K562 (cell line): ENCODE measurements around the gene PIM3. TPM values are rescaled to one million over a fixed set of nuclear protein-coding genes. Genes with fewer than 3 reads are reported as not detected.
A peak's percentile ranks its signal among the peaks of the same experiment; 100 is the strongest.

Experiments used
- ATAC-seq: fragments of 200-7000 bp; cut with Tn5 transposase; 3 replicates; pipeline ENCODE4 v1.9.1; 2020; ENCODE audit warnings: moderate library complexity
- BruUV-seq: library from RNA; stranded (reverse); fragments of 400-500 nt; replicated peaks from 2 replicates; lab custom pipeline; 2021; lab: Mats Ljungman, UMichigan
- CTCF ChIA-PET: fragments of 300-600 bp; formaldehyde crosslinking; extraction: SDS; loops from one replicate; lab custom pipeline; 2021; ENCODE audit warnings: low intra/inter-chr PET ratio; lab: Yijun Ruan, JAX
- POLR2A ChIA-PET: fragments of 300-600, 350-650 bp; sonication (Branson Sonifier 250); formaldehyde crosslinking; extraction: SDS; loops from one replicate; lab custom pipeline; 2021; ENCODE audit warnings: antibody characterized with exemption, inconsistent platforms; lab: Yijun Ruan, JAX
- DNase-seq, 4 experiments: peaks; one replicate each; pipeline versions ENCODE4 v3.0.0 to v3.0.0-alpha.2; 2011 to 2018; ENCODE audit warnings: low spot score in 3 of 4, mixed read lengths in 3 of 4; ENCODE audit errors: extremely low read depth in 1 of 4
- FAIRE-seq: peaks from 2 replicates; lab custom pipeline; 2011; peaks lifted over from hg19 to GRCh38; lab: Jason Lieb, UNC
- H2AFZ ChIP-seq: 2 replicates; pipeline ENCODE4 v1.6.0; 2011; ENCODE audit warnings: low read depth, low read length, control low read depth, inconsistent platforms
- H3K27ac ChIP-seq: fragments of 200-600 bp; 3 replicates; pipeline ENCODE4 v1.8.0; 2011; ENCODE audit warnings: low read depth, mild to moderate bottlenecking, control low read depth, inconsistent platforms, low read length, moderate library complexity, mixed read lengths; ENCODE audit errors: extremely low read depth
- H3K27me3 ChIP-seq, 2 experiments: fragments of 300-600 bp in 1 of 2; 2 replicates in 1 of 2; 3 replicates in 1 of 2; pipeline versions ENCODE4 v1.6.0 to v1.8.0; 2011; ENCODE audit warnings: inconsistent platforms in 2 of 2, low read length in 2 of 2, mild to moderate bottlenecking in 1 of 2, mixed read lengths in 1 of 2, moderate library complexity in 1 of 2; ENCODE audit not compliant: control insufficient read depth in 2 of 2, insufficient read depth in 2 of 2
- H3K36me3 ChIP-seq: fragments of 300-600 bp; 3 replicates; pipeline ENCODE4 v1.8.0; 2011; ENCODE audit warnings: mild to moderate bottlenecking, low read length, inconsistent platforms; ENCODE audit not compliant: control insufficient read depth, insufficient read depth
- H3K4me1 ChIP-seq, 2 experiments: fragments of 200-600 bp in 1 of 2; replicated peaks in 1 of 2; 2 replicates in 1 of 2; 3 replicates in 1 of 2; pipeline versions ENCODE4 v1.5.1 to v1.8.0; 2011; ENCODE audit warnings: inconsistent platforms in 2 of 2, low read length in 2 of 2, mild to moderate bottlenecking in 1 of 2, mixed read lengths in 1 of 2, moderate library complexity in 1 of 2; ENCODE audit not compliant: control insufficient read depth in 2 of 2, insufficient read depth in 2 of 2
- H3K4me2 ChIP-seq: 2 replicates; pipeline ENCODE4 v1.6.1; 2011; ENCODE audit warnings: low read length, control low read depth, inconsistent platforms, mixed read lengths; ENCODE audit not compliant: insufficient read depth
- H3K4me3 ChIP-seq: fragments of 200-600 bp; sonication (generic), shearing (Covaris generic); 2 replicates; pipeline ENCODE4 v1.5.1; 2016; ENCODE audit warnings: control low read depth, inconsistent platforms
- H3K79me2 ChIP-seq: fragments of 200-600 bp; 3 replicates; pipeline ENCODE4 v1.8.0; 2011; ENCODE audit warnings: low read length, inconsistent platforms; ENCODE audit not compliant: control insufficient read depth, insufficient read depth
- H3K9ac ChIP-seq, 2 experiments: 2 replicates each; pipeline versions ENCODE4 v1.6.0 to v1.6.1; 2011; ENCODE audit warnings: low read depth in 2 of 2, low read length in 2 of 2, control low read depth in 1 of 2, inconsistent platforms in 1 of 2, mild to moderate bottlenecking in 1 of 2, mixed read lengths in 1 of 2; ENCODE audit not compliant: insufficient read depth in 1 of 2
- H3K9me1 ChIP-seq: one replicate; pipeline ENCODE4 v1.6.0; 2011; ENCODE audit warnings: inconsistent platforms, mild to moderate bottlenecking, low read length, moderate library complexity; ENCODE audit not compliant: control insufficient read depth, insufficient read depth
- H3K9me3 ChIP-seq: replicated peaks from 2 replicates; pipeline ENCODE4 v1.5.1; 2011; ENCODE audit warnings: low read depth, low read length, inconsistent platforms; ENCODE audit not compliant: control insufficient read depth, insufficient read depth
- H4K20me1 ChIP-seq: replicated peaks from 2 replicates; pipeline ENCODE4 v1.6.1; 2011; ENCODE audit warnings: low read length, inconsistent platforms, mixed read lengths; ENCODE audit not compliant: control insufficient read depth, insufficient read depth
- ATF7 ChIP-seq: fragments of 450-650 bp; IDR thresholded peaks from 2 replicates; pipeline ENCODE4 v1.7.1; 2014; ENCODE audit warnings: mild to moderate bottlenecking, moderate library complexity
- EP300 ChIP-seq: IDR thresholded peaks from 2 replicates; pipeline ENCODE4 v1.6.1; 2012; ENCODE audit warnings: low read length, improper control_type of control experiment
- EZH2 ChIP-seq: IDR thresholded peaks from 2 replicates; pipeline ENCODE4 v1.6.1; 2012; ENCODE audit warnings: low read depth, mild to moderate bottlenecking, inconsistent platforms, low read length, borderline replicate concordance
- GABPB1 ChIP-seq: sonication (generic); formaldehyde crosslinking; IDR thresholded peaks from 2 replicates; pipeline ENCODE4 v1.8.0; 2022; ENCODE audit warnings: mild to moderate bottlenecking, missing genetic modification reagents
- HCFC1 ChIP-seq: IDR thresholded peaks from 2 replicates; pipeline ENCODE4 v1.6.1; 2012; ENCODE audit warnings: low read depth, low read length, improper control_type of control experiment
- KAT2B ChIP-seq: IDR thresholded peaks from one replicate; pipeline ENCODE4 v1.6.1; 2012; ENCODE audit warnings: low read depth, mild to moderate bottlenecking, control low read depth, inconsistent platforms, low read length, moderate library complexity
- RBM34 ChIP-seq: fragments of 200-400 bp; formaldehyde crosslinking; IDR thresholded peaks from 2 replicates; pipeline ENCODE4 v1.6.1; 2018; ENCODE audit warnings: low read length, borderline replicate concordance; ENCODE audit not compliant: insufficient read depth
- RBM39 ChIP-seq: fragments of 200-400 bp; formaldehyde crosslinking; optimal IDR thresholded peaks from 2 replicates; pipeline ENCODE3; 2018; ENCODE audit warnings: low read depth, low read length
- RERE ChIP-seq: sonication (generic); formaldehyde crosslinking; IDR thresholded peaks from 2 replicates; pipeline ENCODE4 v1.8.0; 2023; ENCODE audit warnings: missing genetic modification reagents, mild to moderate bottlenecking, borderline replicate concordance
- VEZF1 ChIP-seq: fragments of 200-800 bp; sonication (Bioruptor generic); IDR thresholded peaks from 2 replicates; pipeline ENCODE4 v1.6.1; 2017; ENCODE audit warnings: missing genetic modification characterization, missing compliant biosample characterization
- ZNF586 ChIP-seq: fragments of 450-650 bp; formaldehyde crosslinking; conservative IDR thresholded peaks from 2 replicates; pipeline ENCODE4 v1.4.0; 2020; ENCODE audit warnings: mild to moderate bottlenecking, moderate library complexity
- WGBS: fragments of 100-300 bp; shearing (Covaris generic); methylation state at CpG from one replicate; pipeline ENCODE4 v1.1.6; 2016; ENCODE audit warnings: low coverage, mixed read lengths; ENCODE audit not compliant: insufficient coverage; ENCODE audit errors: missing lambda C conversion rate; 5-methylcytosine and 5-hydroxymethylcytosine counted together
- in situ Hi-C: fragments of 300-500 bp; cut with MboI; formaldehyde crosslinking; loops from 4 replicates; pipeline ENCODE4 v1.15.0; 2018; ENCODE audit warnings: inconsistent platforms, mixed read lengths
- intact Hi-C: fragments of 100-400 bp; cut with micrococcal nuclease; formaldehyde crosslinking; loops from 2 replicates; pipeline ENCODE4 v1.14.2; 2022
- polyA plus RNA-seq, 8 experiments: library from polyadenylated mRNA; depleted of rRNA in 4 of 8; stranded (reverse) in 5 of 8; unstranded in 3 of 8; fragments of >200 nt; fragmentation: Nextera tagmentation in 2 of 8; fragmentation: Illumina TruSeq in 1 of 8; extraction: Ambion mirVana in 2 of 8; extraction: Trizol in 1 of 8; gene quantifications; 2 replicates each; pipeline versions ENCODE4 v1.2.1 to v1.2.3, GENCODE V29; 2011 to 2014; ENCODE audit warnings: inconsistent platforms in 1 of 8, missing spikeins in 1 of 8
- total RNA-seq, 7 experiments: library from RNA; depleted of rRNA in 6 of 7; stranded (reverse); fragments of >200 nt in 6 of 7; fragmentation: Illumina TruSeq in 2 of 7; extraction: Trizol in 2 of 7; gene quantifications; 2 replicates each; pipeline versions ENCODE4 v1.2.1 to v1.2.3, GENCODE V29; 2011 to 2021; ENCODE audit warnings: low replicate concordance in 1 of 7
- TF ChIP-seq, protein P1 (sequence below): fragments of 250-450 bp; sonication (Bioruptor Pico); IDR thresholded peaks from 2 replicates; pipeline ENCODE4 v1.8.0; 2021; ENCODE audit warnings: mild to moderate bottlenecking, moderate library complexity

The PIM3 gene
- total and polyA plus RNA-seq, 9 of the 15 experiments (the other 6 are each of a cell fraction or from before 2014, with no cell fraction given), result 0.24 to 40.5 (median 5.3) TPM

- FAIRE-seq, result no peak
Measured at GRCh38 chr22:49993649-49994360, 33.2 kb downstream of the PIM3 start.

More at GRCh38 chr22:49993649-49994360, 33.2 kb downstream of the PIM3 start:
- Histone ChIP-seq H2AFZ (peak overlapping the region; percentile 14; the same call in 1 of the 2 replicates), H3K9me1 (no peaks in the 10 kb centered on the region), H3K27me3 (no peaks in the 10 kb centered on the region), H3K9ac (no peak overlapping the region), H3K79me2 (no peaks in the 10 kb centered on the region), H3K36me3 (no peaks in the 10 kb centered on the region), H3K4me1 (peaks cover 0 to 56% of the 10 kb centered on the region in 2 experiments; a peak in 3 of 5 replicates), H3K27ac (no peak overlapping the region), H3K4me2 (no peak overlapping the region)
- CTCF ChIA-PET, result interaction anchor here (0.8 kb wide), 1 partner anchor 227 kb away, joined by 3 read pairs; no protein-coding TSS in a partner anchor
- in situ Hi-C loops, result loop anchor here (5.0 kb wide), 1 partner anchor 62 kb away; no protein-coding TSS in a partner anchor
- DNase-seq (no peak), ATAC-seq (peak; percentile 33)
- BruUV-seq, result no TSS peak
- TF ChIP-seq RBM39 (no peak), HCFC1 (no peak), EP300 (no peak), VEZF1 (CRISPR knock-in tag) (no peak), KAT2B (no peak), RERE (no peak), RBM34 (no peak), ZNF586 (CRISPR knock-in tag) (no peak), EZH2 (no peak), ATF7 (no peak), GABPB1 (CRISPR knock-in tag) (no peak)
- TF ChIP-seq, protein P1, sequence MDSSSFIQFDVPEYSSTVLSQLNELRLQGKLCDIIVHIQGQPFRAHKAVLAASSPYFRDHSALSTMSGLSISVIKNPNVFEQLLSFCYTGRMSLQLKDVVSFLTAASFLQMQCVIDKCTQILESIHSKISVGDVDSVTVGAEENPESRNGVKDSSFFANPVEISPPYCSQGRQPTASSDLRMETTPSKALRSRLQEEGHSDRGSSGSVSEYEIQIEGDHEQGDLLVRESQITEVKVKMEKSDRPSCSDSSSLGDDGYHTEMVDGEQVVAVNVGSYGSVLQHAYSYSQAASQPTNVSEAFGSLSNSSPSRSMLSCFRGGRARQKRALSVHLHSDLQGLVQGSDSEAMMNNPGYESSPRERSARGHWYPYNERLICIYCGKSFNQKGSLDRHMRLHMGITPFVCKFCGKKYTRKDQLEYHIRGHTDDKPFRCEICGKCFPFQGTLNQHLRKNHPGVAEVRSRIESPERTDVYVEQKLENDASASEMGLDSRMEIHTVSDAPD (CRISPR knock-in tag), result no peak
- TF ChIP-seq, all 486 proteins: peak for 0
- Histone ChIP-seq H4K20me1 (no peaks in the 10 kb centered on the region), H3K4me3 (no peak overlapping the region), H3K9me3 (peaks cover 3% of the 10 kb centered on the region; the same call in 1 of the 2 replicates)
- intact Hi-C loops, result loop anchor here (1.0 kb wide), 1 partner anchor 36 kb away; no protein-coding TSS in a partner anchor
- WGBS, result 6% methylated on average over 7 of the region's 11 CpGs
- POLR2A ChIA-PET, result no interaction called here
